GM12874 (cell line): ENCODE measurements around the gene CUL1.

Experiments
- CTCF ChIP-seq: IDR thresholded peaks from 2 replicates; pipeline ENCODE4 v1.5.1; 2011; ENCODE audit warnings: low read depth, mild to moderate bottlenecking, control low read depth, low read length, moderate library complexity; ENCODE audit not compliant: insufficient read depth

The CUL1 gene

DNA sequence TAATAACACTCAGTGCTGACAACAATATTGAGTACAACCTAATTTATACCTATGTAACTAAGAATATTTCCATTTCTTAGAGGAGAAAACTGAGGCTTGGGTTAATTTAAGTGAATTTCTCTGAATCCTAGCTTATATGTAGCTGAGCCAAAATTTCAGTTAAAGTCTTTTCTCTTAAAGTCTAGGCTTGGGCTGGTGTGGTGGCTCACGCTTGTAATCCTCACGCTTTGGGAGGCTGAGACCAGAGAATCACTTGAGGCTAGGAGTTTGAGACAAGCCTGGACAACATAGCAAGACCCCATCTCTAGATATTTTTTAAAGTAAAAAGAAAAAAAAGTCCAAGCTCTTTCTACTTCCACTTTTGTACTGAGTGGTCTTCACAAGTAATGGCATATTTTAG, 92.1 kb downstream of the CUL1 start:
- no peak for TF ChIP-seq CTCF

GRCh38 chr7:148791546-148791945, 92.8 kb downstream of the CUL1 start:
- no peak for TF ChIP-seq CTCF

- no peak for TF ChIP-seq CTCF
Measured at GRCh38 chr7:148793590-148793989, 94.9 kb downstream of the CUL1 start.

- no peak for TF ChIP-seq CTCF
Measured at GRCh38 chr7:148794476-148794875, 95.8 kb downstream of the CUL1 start.

- no peak for TF ChIP-seq CTCF
Measured at GRCh38 chr7:148796841-148797240, 98.1 kb downstream of the CUL1 start.

DNA sequence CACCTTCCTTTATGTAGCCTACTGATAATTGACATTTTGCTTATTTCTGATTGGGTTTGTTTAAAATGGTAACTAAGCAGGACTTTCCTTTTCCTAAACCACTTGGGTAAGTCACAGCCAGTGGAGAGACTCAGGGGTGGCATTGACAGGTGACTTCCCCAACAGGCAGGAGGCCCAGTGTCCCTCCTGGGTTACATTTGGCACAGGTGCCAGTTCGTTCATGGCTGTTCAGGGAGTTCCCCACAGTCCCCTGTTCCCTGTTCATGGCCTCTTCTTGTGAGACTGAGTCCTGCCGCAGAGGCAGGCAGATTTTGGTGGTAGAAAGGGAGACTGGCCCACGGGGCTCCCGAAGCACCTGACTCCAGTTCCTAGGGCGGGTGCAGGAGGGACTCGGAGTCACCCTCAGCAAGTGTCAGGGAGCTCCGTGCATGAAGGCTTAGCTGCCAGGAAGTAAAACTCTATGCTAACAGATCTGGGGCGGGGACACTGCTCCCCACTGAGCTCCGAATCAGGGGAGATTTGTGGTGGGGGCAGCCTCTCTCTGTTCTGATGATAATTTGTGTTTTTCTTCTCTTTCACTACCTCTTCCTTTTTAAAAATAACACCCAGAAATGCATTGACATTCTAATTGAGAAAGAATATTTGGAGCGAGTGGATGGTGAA, 101.3 kb downstream of the CUL1 start:
- TF ChIP-seq CTCF, result no peak

- TF ChIP-seq CTCF, result no peak
Measured at GRCh38 chr7:148800677-148801076, 102.0 kb downstream of the CUL1 start.
